ENCODE results near the gene APOE. TPM values are rescaled to one million over a fixed set of nuclear protein-coding genes. Genes with fewer than 3 reads are reported as not detected.
"Not testable (repeated sequence)": the region's sequence is repeated elsewhere in the genome, so short reads cannot be mapped to it uniquely, and the experiment has no call there.

The APOE gene
- total RNA-seq, result 100 to 1,000 TPM; 199 to 635 (median 313) TPM

GRCh38 chr19:44905437-44906160 lies at the start of gene APOE:
TSS of gene APOE (plus strand) at chr19:44905796. CDS start at chr19:44906625, 829 bp downstream.
- H3K27ac ChIP-seq, result peak within 1 kb of the TSS in 1 of 3 donors; percentile 45
- DNase-seq, result no peak
- TF ChIP-seq POLR2A (IDR thresholded peaks at IDR 0.05), result no peak
- H3K27me3 ChIP-seq, result peaks cover 4% of the 10 kb centered on the region
- peak within 1 kb of the TSS in 1 of 3 donors; percentile 7 for H3K4me3 ChIP-seq (replicated peaks in 1 of 3)
- no peaks in the 10 kb centered on the region for H3K9me3 ChIP-seq
- peaks cover 0 to 8% of the 10 kb centered on the region in 2 donors for H3K4me1 ChIP-seq
- 7 to 8% methylated on average over 7 to 17 of the region's 20 CpGs for WGBS, 2 donors
- peaks cover 0 to 19% of the 10 kb centered on the region in 2 donors for H3K36me3 ChIP-seq
- intact Hi-C loops (cut with DNase I), result loop anchor here (2.0 kb wide), 1 partner anchor 45 kb away; no protein-coding TSS in a partner anchor

- Histone ChIP-seq H3K4me1 (peaks cover 12 to 16% of the 10 kb centered on the region in 2 donors), H3K27ac (peak overlapping the region; percentile 36 to 63 (median 41)), H3K27me3 (no peaks in the 10 kb centered on the region), H3K9me3 (no peaks in the 10 kb centered on the region), H3K36me3 (no peaks in the 10 kb centered on the region), H3K4me3 (replicated peaks in 1 of 3) (no peak overlapping the region)
- intact Hi-C loops (cut with DNase I), result no loop called here
- DNase-seq, result peak; percentile 55 to 56
- 54 to 56% methylated on average over 9 to 10 of the region's 10 CpGs for WGBS, 2 donors
- no peak for TF ChIP-seq POLR2A (IDR thresholded peaks at IDR 0.05)
- TF ChIP-seq, protein P1, sequence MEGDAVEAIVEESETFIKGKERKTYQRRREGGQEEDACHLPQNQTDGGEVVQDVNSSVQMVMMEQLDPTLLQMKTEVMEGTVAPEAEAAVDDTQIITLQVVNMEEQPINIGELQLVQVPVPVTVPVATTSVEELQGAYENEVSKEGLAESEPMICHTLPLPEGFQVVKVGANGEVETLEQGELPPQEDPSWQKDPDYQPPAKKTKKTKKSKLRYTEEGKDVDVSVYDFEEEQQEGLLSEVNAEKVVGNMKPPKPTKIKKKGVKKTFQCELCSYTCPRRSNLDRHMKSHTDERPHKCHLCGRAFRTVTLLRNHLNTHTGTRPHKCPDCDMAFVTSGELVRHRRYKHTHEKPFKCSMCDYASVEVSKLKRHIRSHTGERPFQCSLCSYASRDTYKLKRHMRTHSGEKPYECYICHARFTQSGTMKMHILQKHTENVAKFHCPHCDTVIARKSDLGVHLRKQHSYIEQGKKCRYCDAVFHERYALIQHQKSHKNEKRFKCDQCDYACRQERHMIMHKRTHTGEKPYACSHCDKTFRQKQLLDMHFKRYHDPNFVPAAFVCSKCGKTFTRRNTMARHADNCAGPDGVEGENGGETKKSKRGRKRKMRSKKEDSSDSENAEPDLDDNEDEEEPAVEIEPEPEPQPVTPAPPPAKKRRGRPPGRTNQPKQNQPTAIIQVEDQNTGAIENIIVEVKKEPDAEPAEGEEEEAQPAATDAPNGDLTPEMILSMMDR (IDR thresholded peaks at IDR 0.05), result no peak
Observed at GRCh38 chr19:44856421-44857083, 49.0 kb upstream of the APOE start.

- Histone ChIP-seq H3K9me3 (no peaks in the 10 kb centered on the region), H3K27ac (no peak overlapping the region), H3K36me3 (no peaks in the 10 kb centered on the region), H3K27me3 (no peaks in the 10 kb centered on the region), H3K4me3 (replicated peaks in 1 of 3) (no peak overlapping the region), H3K4me1 (peaks cover 12 to 16% of the 10 kb centered on the region in 2 donors)
- intact Hi-C loops (cut with DNase I), result no loop called here
- 88 to 90% methylated on average over 4 of the region's 4 CpGs for WGBS, 2 donors
- TF ChIP-seq, protein P1 (IDR thresholded peaks at IDR 0.05), result no peak
- no peak for TF ChIP-seq POLR2A (IDR thresholded peaks at IDR 0.05)
- no peak for DNase-seq
Observed at GRCh38 chr19:44857837-44858236, 47.8 kb upstream of the APOE start.

DNA sequence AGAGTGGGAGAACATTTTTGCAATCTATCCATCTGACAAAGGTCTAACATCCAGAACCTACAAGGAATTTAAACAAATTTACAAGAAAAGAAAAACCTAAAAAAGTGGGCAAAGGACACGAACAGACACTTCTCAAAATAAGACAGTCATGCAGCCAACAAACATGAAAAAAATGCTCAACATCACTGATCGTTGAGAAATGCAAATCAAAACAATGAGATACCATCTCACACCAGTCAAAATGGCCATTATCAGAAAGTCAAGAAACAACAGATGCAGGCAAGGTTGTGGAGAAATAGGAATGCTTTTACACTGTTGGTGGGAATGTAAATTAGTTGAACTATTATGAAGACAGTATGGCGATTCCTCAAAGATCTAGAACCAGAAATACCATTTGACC lies 44.0 kb upstream of the APOE start:
- H3K27me3 ChIP-seq; H3K36me3 ChIP-seq; H3K27ac ChIP-seq; DNase-seq; H3K9me3 ChIP-seq; intact Hi-C loops (cut with DNase I); H3K4me3 ChIP-seq (replicated peaks in 1 of 3); H3K4me1 ChIP-seq: not testable (repeated sequence)
- 85 to 86% methylated on average over 3 of the region's 3 CpGs for WGBS, 2 donors

DNA sequence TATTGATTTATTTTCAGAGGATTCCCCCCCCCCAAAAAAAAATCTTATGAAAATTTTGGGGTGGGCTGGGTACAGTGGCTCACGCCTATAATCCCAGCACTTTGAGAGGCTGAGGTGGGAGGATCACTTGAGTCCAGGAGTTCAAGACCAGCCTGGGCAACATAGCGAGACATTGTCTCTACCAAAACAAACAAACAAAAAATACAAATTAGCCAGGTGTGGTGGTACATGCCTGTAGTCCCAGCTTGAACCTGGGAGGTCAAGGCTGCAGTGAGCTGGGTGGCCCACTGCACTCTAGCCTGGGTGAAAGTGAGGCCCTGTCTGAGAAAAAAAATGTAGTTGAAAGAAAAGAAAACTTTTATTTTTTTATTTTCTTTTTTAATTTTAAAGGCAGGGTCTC lies 41.6 kb upstream of the APOE start:
- 93 to 94% methylated on average over 2 of the region's 2 CpGs for WGBS, 2 donors
- no peak for TF ChIP-seq POLR2A (IDR thresholded peaks at IDR 0.05)
- TF ChIP-seq, protein P1 (IDR thresholded peaks at IDR 0.05), result no peak
- Histone ChIP-seq H3K9me3 (no peaks in the 10 kb centered on the region), H3K36me3 (peaks cover 7 to 9% of the 10 kb centered on the region in 2 donors), H3K27ac (no peak overlapping the region), H3K27me3 (no peaks in the 10 kb centered on the region), H3K4me1 (no peaks in the 10 kb centered on the region), H3K4me3 (replicated peaks in 1 of 3) (no peak overlapping the region)
- DNase-seq, result no peak
- intact Hi-C loops (cut with DNase I), result no loop called here

Measured in thyroid gland (tissue), 4 donors.